GM06990 (cell line): ENCODE data around the gene TEC.

Experiments used
- DNase-seq: peaks from one replicate; pipeline ENCODE4 v3.0.0-alpha.2; 2011; ENCODE audit not compliant: insufficient read length; ENCODE audit errors: extremely low read depth
- H3K27me3 ChIP-seq: replicated peaks from 2 replicates; pipeline ENCODE4 v1.6.0; 2011; ENCODE audit warnings: low read length; ENCODE audit not compliant: control insufficient read depth, insufficient read depth
- H3K36me3 ChIP-seq: 2 replicates; pipeline ENCODE4 v1.5.1; 2011; ENCODE audit warnings: low read length; ENCODE audit not compliant: control insufficient read depth, insufficient read depth
- H3K4me3 ChIP-seq: replicated peaks from 2 replicates; pipeline ENCODE4 v1.5.1; 2011; ENCODE audit warnings: low read depth, mild to moderate bottlenecking, control low read depth, low read length
- TF ChIP-seq, protein P1 (sequence below): IDR thresholded peaks from 2 replicates; pipeline ENCODE4 v1.5.1; 2011; ENCODE audit warnings: low read length, control low read depth, mild to moderate bottlenecking, inconsistent platforms; ENCODE audit not compliant: insufficient read depth, poor library complexity, severe bottlenecking

The TEC gene

DNA sequence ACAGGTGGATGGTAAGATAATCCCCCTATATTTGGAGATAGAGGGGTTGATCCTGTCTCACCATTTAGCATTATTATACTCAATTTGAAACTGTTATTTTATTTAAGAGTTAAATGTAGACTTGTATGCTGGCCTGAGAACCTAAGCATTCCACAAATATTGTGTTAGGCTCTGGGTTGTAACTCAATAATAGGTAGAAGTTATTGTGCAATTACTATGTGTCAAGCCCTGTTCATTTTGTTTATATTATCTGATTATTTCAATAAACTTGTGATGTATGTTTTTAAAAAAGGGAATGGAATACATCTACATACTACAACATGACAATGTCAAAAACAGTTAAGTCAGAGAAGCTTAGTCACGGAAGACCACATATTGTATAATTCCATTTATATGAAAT lies 122.0 kb downstream of the TEC start:
- H3K36me3 ChIP-seq, result peaks cover 2% of the 10 kb centered on the region
- TF ChIP-seq, protein P1, sequence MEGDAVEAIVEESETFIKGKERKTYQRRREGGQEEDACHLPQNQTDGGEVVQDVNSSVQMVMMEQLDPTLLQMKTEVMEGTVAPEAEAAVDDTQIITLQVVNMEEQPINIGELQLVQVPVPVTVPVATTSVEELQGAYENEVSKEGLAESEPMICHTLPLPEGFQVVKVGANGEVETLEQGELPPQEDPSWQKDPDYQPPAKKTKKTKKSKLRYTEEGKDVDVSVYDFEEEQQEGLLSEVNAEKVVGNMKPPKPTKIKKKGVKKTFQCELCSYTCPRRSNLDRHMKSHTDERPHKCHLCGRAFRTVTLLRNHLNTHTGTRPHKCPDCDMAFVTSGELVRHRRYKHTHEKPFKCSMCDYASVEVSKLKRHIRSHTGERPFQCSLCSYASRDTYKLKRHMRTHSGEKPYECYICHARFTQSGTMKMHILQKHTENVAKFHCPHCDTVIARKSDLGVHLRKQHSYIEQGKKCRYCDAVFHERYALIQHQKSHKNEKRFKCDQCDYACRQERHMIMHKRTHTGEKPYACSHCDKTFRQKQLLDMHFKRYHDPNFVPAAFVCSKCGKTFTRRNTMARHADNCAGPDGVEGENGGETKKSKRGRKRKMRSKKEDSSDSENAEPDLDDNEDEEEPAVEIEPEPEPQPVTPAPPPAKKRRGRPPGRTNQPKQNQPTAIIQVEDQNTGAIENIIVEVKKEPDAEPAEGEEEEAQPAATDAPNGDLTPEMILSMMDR, result no peak

DNA sequence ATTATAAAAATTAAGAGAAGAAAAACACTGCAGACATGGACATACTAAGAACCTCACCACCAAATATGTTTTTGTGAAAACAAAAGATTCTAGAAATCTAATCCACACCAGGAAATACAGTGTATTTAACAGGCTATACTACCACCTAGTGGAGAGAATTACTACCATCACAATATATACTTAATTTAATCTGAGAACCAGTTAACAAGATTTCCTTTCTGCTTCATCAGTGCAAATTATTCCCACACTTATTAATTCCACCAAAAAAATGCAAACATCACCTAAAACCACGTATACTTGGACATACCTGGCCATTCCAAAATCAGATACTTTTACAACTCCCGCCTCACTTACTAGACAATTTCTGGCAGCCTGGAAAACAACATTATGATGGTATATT lies 128.6 kb downstream of the TEC start:
- Histone ChIP-seq H3K36me3 (peaks cover 14% of the 10 kb centered on the region), H3K4me3 (no peak overlapping the region), H3K27me3 (no peaks in the 10 kb centered on the region)
- no peak for DNase-seq
- TF ChIP-seq, protein P1, result peak; percentile 35

More for the DNA sequence above, 122.0 kb downstream of the TEC start:
- H3K4me3 ChIP-seq, result no peak overlapping the region
- no peaks in the 10 kb centered on the region for H3K27me3 ChIP-seq
- DNase-seq, result no peak

DNA sequence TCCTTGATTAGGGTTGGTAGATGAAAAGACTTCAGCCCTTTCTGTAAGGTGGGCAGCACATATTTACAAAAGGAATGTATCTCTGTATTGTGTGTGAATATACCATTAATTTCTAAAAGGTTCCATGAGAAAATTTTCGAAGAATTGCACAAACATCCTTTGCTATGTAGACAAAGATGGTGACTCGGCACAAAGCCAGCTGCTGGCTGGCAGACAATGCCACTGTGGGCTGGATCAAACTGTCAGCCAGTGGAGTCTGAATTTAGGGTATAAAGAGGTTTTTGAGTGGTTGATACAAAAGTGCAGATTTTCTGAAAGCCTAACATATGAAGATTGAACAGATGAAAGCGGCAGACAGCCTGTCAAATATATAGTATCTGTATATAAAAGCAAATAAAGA lies 129.9 kb downstream of the TEC start:
- Histone ChIP-seq H3K36me3 (peaks cover 23% of the 10 kb centered on the region), H3K4me3 (no peak overlapping the region), H3K27me3 (no peaks in the 10 kb centered on the region)
- DNase-seq, result no peak
- TF ChIP-seq, protein P1, result no peak

DNA sequence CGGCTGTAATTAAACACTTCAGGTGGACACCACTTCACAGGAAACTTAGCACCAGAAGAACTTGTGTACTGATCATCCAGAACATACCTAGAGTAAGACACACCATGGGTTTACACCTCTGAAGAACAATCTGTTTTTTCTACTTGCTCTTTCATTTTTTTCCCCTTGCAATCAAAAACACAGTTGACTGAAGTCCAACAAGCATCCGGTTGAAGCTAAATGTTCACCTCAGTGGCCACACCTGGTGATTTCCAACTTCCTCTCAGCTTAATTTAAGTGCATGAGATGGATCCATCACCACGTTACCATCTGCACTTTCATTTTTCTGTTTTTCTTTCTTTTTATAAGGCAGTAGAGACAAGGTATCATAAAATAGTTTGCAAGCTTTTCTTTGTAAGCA lies 130.7 kb downstream of the TEC start:
- Histone ChIP-seq H3K4me3 (no peak overlapping the region), H3K36me3 (peaks cover 24% of the 10 kb centered on the region), H3K27me3 (no peaks in the 10 kb centered on the region)
- TF ChIP-seq, protein P1, result no peak
- DNase-seq, result peak; percentile 61

DNA sequence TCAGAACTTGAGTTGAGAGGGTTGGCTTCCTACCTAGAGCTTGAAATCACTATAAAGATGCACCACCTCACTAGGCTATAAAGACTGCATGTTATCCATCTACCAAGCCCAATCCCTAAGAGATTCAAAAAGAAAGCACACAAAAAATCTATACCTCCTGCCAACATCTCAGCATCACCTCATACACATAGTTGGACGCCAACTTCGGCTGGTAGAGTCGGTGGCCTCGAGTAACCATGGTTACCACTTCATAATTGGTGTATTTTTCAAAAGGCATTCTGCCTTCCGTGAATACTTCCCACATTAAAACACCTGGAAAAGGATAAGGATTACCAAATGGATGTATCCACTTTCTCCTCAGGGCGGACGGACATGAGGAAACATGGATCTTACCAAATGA lies 131.1 kb downstream of the TEC start:
- H3K36me3 ChIP-seq, result peaks cover 24% of the 10 kb centered on the region
- no peaks in the 10 kb centered on the region for H3K27me3 ChIP-seq
- no peak overlapping the region for H3K4me3 ChIP-seq
- no peak for DNase-seq
- TF ChIP-seq, protein P1, result no peak

DNA sequence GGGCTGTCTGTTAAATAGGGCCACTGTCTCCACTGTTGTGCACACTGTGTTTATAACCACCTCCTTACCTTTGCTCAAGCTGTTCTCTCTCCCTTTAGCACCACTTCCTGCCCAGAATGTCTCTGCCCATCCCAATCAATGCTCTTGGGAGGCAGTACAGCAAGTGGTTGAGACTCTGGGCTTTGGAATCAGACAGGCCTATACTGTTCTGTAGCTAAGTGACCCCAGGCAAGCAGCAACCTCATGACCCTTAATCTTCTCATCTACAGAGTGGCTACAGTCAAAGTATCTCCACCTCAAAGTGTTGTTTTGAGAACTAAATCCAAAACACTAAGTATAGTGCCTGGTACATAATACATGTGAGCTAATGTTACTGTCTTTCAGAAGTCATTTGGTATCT lies 131.8 kb downstream of the TEC start:
- Histone ChIP-seq H3K4me3 (no peak overlapping the region), H3K27me3 (no peaks in the 10 kb centered on the region), H3K36me3 (peaks cover 23% of the 10 kb centered on the region)
- TF ChIP-seq, protein P1, result no peak
- no peak for DNase-seq
